H1 (cell line): ENCODE measurements around the gene ASB3. TPM values are rescaled to one million over a fixed set of nuclear protein-coding genes. Genes with fewer than 3 reads are reported as not detected.

ENCODE experiments used
- CTCF ChIA-PET: fragments of 300-600 bp; sonication (Branson Sonifier 250); formaldehyde crosslinking; loops from one replicate; lab custom pipeline; 2021; ENCODE audit not compliant: partially characterized antibody; lab: Charles Lee
- POLR2A ChIA-PET: fragments of 300-600 bp; sonication (Branson Sonifier 250); formaldehyde crosslinking; loops from one replicate; lab custom pipeline; 2021; ENCODE audit warnings: inconsistent platforms; ENCODE audit not compliant: partially characterized antibody; lab: Charles Lee
- DNase-seq, 2 experiments: peaks; one replicate each; pipeline versions ENCODE4 v3.0.0 to v3.0.0-alpha.2; 2010 to 2022; ENCODE audit warnings: low spot score in 2 of 2, low read depth in 1 of 2, mixed read lengths in 1 of 2
- FAIRE-seq: peaks from 2 replicates; lab custom pipeline; 2011; peaks lifted over from hg19 to GRCh38; lab: Jason Lieb, UNC
- H2AFZ ChIP-seq: 2 replicates; pipeline ENCODE4 v1.8.1; 2012; ENCODE audit warnings: low read length, inconsistent platforms
- H2AK5ac ChIP-seq: 2 replicates; pipeline ENCODE4 v1.6.1; 2013; ENCODE audit warnings: low read depth, low read length
- H2BK120ac ChIP-seq: replicated peaks from 2 replicates; pipeline ENCODE3; 2013; ENCODE audit warnings: low read depth, low read length, inconsistent platforms
- H2BK12ac ChIP-seq: 2 replicates; pipeline ENCODE4 v1.6.1; 2013; ENCODE audit warnings: low read depth, low read length
- H2BK15ac ChIP-seq: 2 replicates; pipeline ENCODE4 v1.6.1; 2013; ENCODE audit warnings: low read length
- H2BK20ac ChIP-seq: 2 replicates; pipeline ENCODE4 v1.6.1; 2013; ENCODE audit warnings: low read length
- H2BK5ac ChIP-seq: 2 replicates; pipeline ENCODE4 v1.6.1; 2013; ENCODE audit warnings: low read depth, low read length
- H3K14ac ChIP-seq: 2 replicates; pipeline ENCODE4 v1.6.1; 2013; ENCODE audit warnings: inconsistent platforms; ENCODE audit not compliant: insufficient read length
- H3K18ac ChIP-seq: 2 replicates; pipeline ENCODE4 v1.6.1; 2013; ENCODE audit warnings: low read length; ENCODE audit errors: extremely low read depth
- H3K23ac ChIP-seq: 2 replicates; pipeline ENCODE4 v1.6.1; 2013; ENCODE audit warnings: inconsistent platforms; ENCODE audit not compliant: insufficient read length
- H3K23me2 ChIP-seq: 2 replicates; pipeline ENCODE4 v1.6.1; 2013; ENCODE audit warnings: low read depth, low read length
- H3K27ac ChIP-seq: 2 replicates; pipeline ENCODE4 v1.6.1; 2011; ENCODE audit warnings: low read depth, low read length, inconsistent platforms
- H3K27me3 ChIP-seq, 4 experiments: replicated peaks in 1 of 4; 1 replicate in 1 of 4; 2 replicates in 3 of 4; pipeline versions ENCODE4 v1.6.1 to v1.8.1; 2011 to 2013; ENCODE audit warnings: low read length in 3 of 4, mild to moderate bottlenecking in 3 of 4, inconsistent platforms in 2 of 4, mixed read lengths in 2 of 4, moderate library complexity in 1 of 4; ENCODE audit not compliant: control insufficient read depth in 3 of 4, insufficient read depth in 3 of 4; ENCODE audit errors: extremely low read depth in 1 of 4
- H3K36me3 ChIP-seq, 4 experiments: 2 replicates each; pipeline versions ENCODE4 v1.6.1 to v1.8.1; 2011 to 2013; ENCODE audit warnings: mild to moderate bottlenecking in 4 of 4, low read length in 3 of 4, moderate library complexity in 2 of 4, control low read depth in 1 of 4, inconsistent platforms in 1 of 4; ENCODE audit not compliant: insufficient read depth in 4 of 4, control insufficient read depth in 2 of 4
- H3K4ac ChIP-seq: replicated peaks from 2 replicates; pipeline ENCODE3; 2013; ENCODE audit warnings: low read length, low read depth, mixed read lengths, inconsistent platforms; ENCODE audit not compliant: insufficient read length
- H3K4me1 ChIP-seq, 4 experiments: replicated peaks in 1 of 4; 1 replicate in 1 of 4; 2 replicates in 3 of 4; pipeline versions ENCODE4 v1.6.1 to v1.8.1; 2011 to 2013; ENCODE audit warnings: low read length in 3 of 4, inconsistent platforms in 2 of 4, mixed read lengths in 1 of 4; ENCODE audit not compliant: insufficient read depth in 4 of 4, control insufficient read depth in 3 of 4
- H3K4me2 ChIP-seq, 2 experiments: 2 replicates each; pipeline versions ENCODE4 v1.6.1 to v1.8.1; 2011 to 2013; ENCODE audit warnings: low read depth in 2 of 2, low read length in 2 of 2, control low read depth in 1 of 2, inconsistent platforms in 1 of 2, mild to moderate bottlenecking in 1 of 2; ENCODE audit not compliant: insufficient read depth in 1 of 2
- H3K4me3 ChIP-seq, 4 experiments: fragments of 200-600, 300-600 bp in 1 of 4; sonication (generic), shearing (Covaris generic), sonication (Bioruptor Twin) in 1 of 4; 2 replicates each; pipeline versions ENCODE4 v1.5.1 to v1.8.1; 2011 to 2016; ENCODE audit warnings: low read length in 4 of 4, low read depth in 3 of 4, control low read depth in 2 of 4, inconsistent platforms in 2 of 4, mild to moderate bottlenecking in 2 of 4, mixed read lengths in 1 of 4, moderate library complexity in 1 of 4; ENCODE audit not compliant: insufficient read depth in 2 of 4; ENCODE audit errors: extremely low read depth in 1 of 4
- H3K56ac ChIP-seq: replicated peaks from 2 replicates; pipeline ENCODE3; 2013; ENCODE audit warnings: low read depth, mild to moderate bottlenecking, mixed read lengths, low read length, inconsistent platforms; ENCODE audit not compliant: insufficient read length
- H3K79me1 ChIP-seq: 2 replicates; pipeline ENCODE4 v1.6.1; 2013; ENCODE audit warnings: low read depth, low read length, control low read depth
- H3K79me2 ChIP-seq, 2 experiments: 2 replicates each; pipeline versions ENCODE4 v1.6.1 to v1.8.1; 2012 to 2013; ENCODE audit warnings: low read length in 2 of 2, mild to moderate bottlenecking in 2 of 2, inconsistent platforms in 1 of 2; ENCODE audit not compliant: insufficient read depth in 2 of 2, control insufficient read depth in 1 of 2
- H3K9ac ChIP-seq, 4 experiments: replicated peaks in 1 of 4; 1 replicate in 1 of 4; 2 replicates in 3 of 4; pipeline versions ENCODE4 v1.6.1 to v1.8.1; 2011 to 2013; ENCODE audit warnings: low read depth in 3 of 4, low read length in 3 of 4, control low read depth in 2 of 4, mild to moderate bottlenecking in 2 of 4, moderate library complexity in 2 of 4, inconsistent platforms in 1 of 4; ENCODE audit errors: extremely low read depth in 1 of 4
- H3K9me3 ChIP-seq, 2 experiments: 2 replicates each; pipeline versions ENCODE4 v1.6.1 to v1.8.1; 2012 to 2013; ENCODE audit warnings: mild to moderate bottlenecking in 2 of 2, moderate library complexity in 2 of 2, control low read depth in 1 of 2, inconsistent platforms in 1 of 2, low read depth in 1 of 2, low read length in 1 of 2, mixed read lengths in 1 of 2; ENCODE audit not compliant: insufficient read depth in 2 of 2
- H4K20me1 ChIP-seq, 2 experiments: replicated peaks in 1 of 2; 2 replicates each; pipeline versions ENCODE3 to v1.8.1; 2011 to 2013; ENCODE audit warnings: inconsistent platforms in 2 of 2, low read length in 2 of 2, mild to moderate bottlenecking in 1 of 2; ENCODE audit not compliant: insufficient read depth in 2 of 2, control insufficient read depth in 1 of 2
- H4K5ac ChIP-seq: 2 replicates; pipeline ENCODE4 v1.6.1; 2013; ENCODE audit warnings: low read length, low read depth, mixed read lengths, inconsistent platforms; ENCODE audit not compliant: insufficient read length
- H4K8ac ChIP-seq: 2 replicates; pipeline ENCODE4 v1.8.0; 2013; ENCODE audit warnings: mild to moderate bottlenecking, moderate library complexity, low read length, inconsistent platforms; ENCODE audit not compliant: insufficient read depth; ENCODE audit errors: extremely low read depth
- H4K91ac ChIP-seq: replicated peaks from 2 replicates; pipeline ENCODE3; 2013; ENCODE audit warnings: low read length, mixed read lengths, inconsistent platforms; ENCODE audit not compliant: insufficient read length
- PHF8 ChIP-seq: fragments of 200-600 bp; sonication (generic); conservative IDR thresholded peaks from 2 replicates; pipeline ENCODE4 v1.7.1; 2012; ENCODE audit warnings: low read depth, mild to moderate bottlenecking, inconsistent platforms, low read length, moderate library complexity
- WGBS, 2 experiments: shearing (Covaris generic) in 1 of 2; methylation state at CpG; one replicate each; pipeline versions ENCODE4 v1.1.6 to v1.1.7; 2013 to 2015; ENCODE audit warnings: low lambda C conversion rate in 2 of 2, mixed read lengths in 2 of 2, inconsistent platforms in 1 of 2, low coverage in 1 of 2, missing lambda C conversion rate in 1 of 2; ENCODE audit not compliant: insufficient replicate concordance in 2 of 2, insufficient coverage in 1 of 2, insufficient read length in 1 of 2; ENCODE audit errors: extremely low coverage in 1 of 2, missing lambda C conversion rate in 1 of 2; 5-methylcytosine and 5-hydroxymethylcytosine counted together
- polyA plus RNA-seq, 7 experiments: library from polyadenylated mRNA; depleted of rRNA in 3 of 7; stranded (reverse) in 5 of 7; unstranded in 2 of 7; fragments of >200 nt in 5 of 7; fragments of 200-250 nt in 2 of 7; gene quantifications; 1 replicate in 5 of 7; 2 replicates in 1 of 7; 4 replicates in 1 of 7; pipeline versions ENCODE4 v1.2.1 to v1.2.3, GENCODE V29; 2011 to 2013; ENCODE audit warnings: missing spikeins in 2 of 7, mixed read lengths in 2 of 7
- total RNA-seq: library from RNA; stranded (reverse); fragmentation: NEBNext Ultra II Directional; extraction: Animal tissue kit (Norgen Biotek cat#: 25700); gene quantifications from 2 replicates; pipeline ENCODE4 v1.2.1, GENCODE V29; 2021

ASB3 gene
- total and polyA plus RNA-seq, 2 of the 8 experiments (the other 6 are each of a cell fraction or from before 2014, with no cell fraction given) = 22.6 to 25.4 TPM

GRCh38 chr2:53620981-53621380, 165.8 kb downstream of the ASB3 start:
- POLR2A ChIA-PET = interaction anchor here (0.7 kb wide), 1 partner anchor 9 kb away, joined by 3 read pairs; no protein-coding TSS in a partner anchor
- H4K20me1 ChIP-seq = no peaks in the 10 kb centered on the region
- no peak overlapping the region for H3K14ac ChIP-seq
- no peaks in the 10 kb centered on the region for H3K79me2 ChIP-seq
- H3K27ac ChIP-seq = no peak overlapping the region
- no peaks in the 10 kb centered on the region for H3K23me2 ChIP-seq
- H3K4me2 ChIP-seq = no peak overlapping the region
- WGBS, 2 experiments = 90% methylated on average over 2 of the region's 2 CpGs; no CpG with 5 or more reads in 1 of the 2 experiments
- FAIRE-seq = no peak
- H3K27me3 ChIP-seq = no peaks in the 10 kb centered on the region
- DNase-seq = no peak
- H3K9me3 ChIP-seq = no peaks in the 10 kb centered on the region
- H3K4me3 ChIP-seq = no peak overlapping the region
- no peak overlapping the region for H2BK15ac ChIP-seq
- H3K36me3 ChIP-seq = no peaks in the 10 kb centered on the region
- no peaks in the 10 kb centered on the region for H3K79me1 ChIP-seq
- H3K9ac ChIP-seq = no peak overlapping the region
- H3K18ac ChIP-seq = no peak overlapping the region
- H3K23ac ChIP-seq = no peak overlapping the region
- no peak overlapping the region for H2AK5ac ChIP-seq
- H4K91ac ChIP-seq = no peak overlapping the region
- no peaks in the 10 kb centered on the region for H3K4me1 ChIP-seq
- H2BK5ac ChIP-seq = no peak overlapping the region
- H2BK20ac ChIP-seq = no peak overlapping the region
- no peak overlapping the region for H2BK120ac ChIP-seq
- no peak overlapping the region for H4K5ac ChIP-seq
- H2AFZ ChIP-seq = no peak overlapping the region
- H3K56ac ChIP-seq = no peak overlapping the region
- no peak overlapping the region for H2BK12ac ChIP-seq
- H4K8ac ChIP-seq = no peak overlapping the region
- no peak overlapping the region for H3K4ac ChIP-seq
- CTCF ChIA-PET = no interaction called here
- no peak for TF ChIP-seq PHF8
